ENCODE results near the gene KCNJ4.

KCNJ4 gene

GRCh38 chr22:38494498-38494897 lies 39.5 kb upstream of the KCNJ4 start:
- H3K4me3 Mint-ChIP-seq = no peak overlapping the region
- peaks cover 20% of the 10 kb centered on the region for H3K4me1 Mint-ChIP-seq
- no peak for DNase-seq
- H3K27me3 Mint-ChIP-seq (ENCODE audit: low read depth, poor library complexity) = no peaks in the 10 kb centered on the region
- peaks cover 90% of the 10 kb centered on the region for H3K36me3 Mint-ChIP-seq (ENCODE audit: low read depth)
- TF ChIP-seq CTCF (IDR thresholded peaks at IDR 0.05) = no peak
- H3K27ac Mint-ChIP-seq = no peak overlapping the region
- H3K9me3 Mint-ChIP-seq = no peaks in the 10 kb centered on the region

GRCh38 chr22:38491707-38492348 lies 36.8 kb upstream of the KCNJ4 start:
- TF ChIP-seq CTCF (IDR thresholded peaks at IDR 0.05) = no peak
- no peak for DNase-seq
- Mint-ChIP-seq H3K9me3 (no peaks in the 10 kb centered on the region), H3K27me3 (ENCODE audit: low read depth, poor library complexity) (no peaks in the 10 kb centered on the region), H3K27ac (no peak overlapping the region), H3K4me3 (no peak overlapping the region), H3K36me3 (ENCODE audit: low read depth) (peaks cover 88% of the 10 kb centered on the region), H3K4me1 (peaks cover 24% of the 10 kb centered on the region)

GRCh38 chr22:38490915-38491314 lies 35.9 kb upstream of the KCNJ4 start:
- no peak for TF ChIP-seq CTCF (IDR thresholded peaks at IDR 0.05)
- no peaks in the 10 kb centered on the region for H3K9me3 Mint-ChIP-seq
- DNase-seq = no peak
- H3K36me3 Mint-ChIP-seq (ENCODE audit: low read depth) = peaks cover 88% of the 10 kb centered on the region
- no peak overlapping the region for H3K4me3 Mint-ChIP-seq
- H3K27ac Mint-ChIP-seq = peak overlapping the region; percentile 91
- H3K27me3 Mint-ChIP-seq (ENCODE audit: low read depth, poor library complexity) = no peaks in the 10 kb centered on the region
- H3K4me1 Mint-ChIP-seq = peaks cover 30% of the 10 kb centered on the region

- Mint-ChIP-seq H3K27ac (peak overlapping the region; percentile 91), H3K4me3 (no peak overlapping the region), H3K36me3 (ENCODE audit: low read depth) (peaks cover 88% of the 10 kb centered on the region), H3K4me1 (peaks cover 30% of the 10 kb centered on the region), H3K27me3 (ENCODE audit: low read depth, poor library complexity) (no peaks in the 10 kb centered on the region), H3K9me3 (no peaks in the 10 kb centered on the region)
- no peak for DNase-seq
- TF ChIP-seq CTCF (IDR thresholded peaks at IDR 0.05) = no peak
These were observed 35.5 kb upstream of the KCNJ4 start for GRCh38 chr22:38490475-38490874.

GRCh38 chr22:38489561-38490145 lies 34.7 kb upstream of the KCNJ4 start:
- no peaks in the 10 kb centered on the region for H3K27me3 Mint-ChIP-seq (ENCODE audit: low read depth, poor library complexity)
- H3K9me3 Mint-ChIP-seq = no peaks in the 10 kb centered on the region
- H3K27ac Mint-ChIP-seq = peak overlapping the region; percentile 91
- H3K36me3 Mint-ChIP-seq (ENCODE audit: low read depth) = peaks cover 86% of the 10 kb centered on the region
- peaks cover 30% of the 10 kb centered on the region for H3K4me1 Mint-ChIP-seq
- DNase-seq = no peak
- no peak for TF ChIP-seq CTCF (IDR thresholded peaks at IDR 0.05)
- H3K4me3 Mint-ChIP-seq = no peak overlapping the region

GRCh38 chr22:38489142-38489541 lies 34.1 kb upstream of the KCNJ4 start:
- Mint-ChIP-seq H3K27ac (peak overlapping the region; percentile 91), H3K4me1 (peaks cover 30% of the 10 kb centered on the region), H3K36me3 (ENCODE audit: low read depth) (peaks cover 86% of the 10 kb centered on the region), H3K27me3 (ENCODE audit: low read depth, poor library complexity) (no peaks in the 10 kb centered on the region), H3K9me3 (no peaks in the 10 kb centered on the region), H3K4me3 (no peak overlapping the region)
- no peak for TF ChIP-seq CTCF (IDR thresholded peaks at IDR 0.05)
- no peak for DNase-seq
